ENCODE measurements around the gene BANP. TPM values are rescaled to one million over a fixed set of nuclear protein-coding genes. Genes with fewer than 3 reads are reported as not detected.
"Not testable (repeated sequence)": the region's sequence is repeated elsewhere in the genome, so short reads cannot be mapped to it uniquely, and the experiment has no call there.

Gene BANP
- total and polyA plus RNA-seq, 2 donors (not counting 1 experiment from before 2014, with no cell fraction given) = 9.3 to 31.0 TPM

DNA sequence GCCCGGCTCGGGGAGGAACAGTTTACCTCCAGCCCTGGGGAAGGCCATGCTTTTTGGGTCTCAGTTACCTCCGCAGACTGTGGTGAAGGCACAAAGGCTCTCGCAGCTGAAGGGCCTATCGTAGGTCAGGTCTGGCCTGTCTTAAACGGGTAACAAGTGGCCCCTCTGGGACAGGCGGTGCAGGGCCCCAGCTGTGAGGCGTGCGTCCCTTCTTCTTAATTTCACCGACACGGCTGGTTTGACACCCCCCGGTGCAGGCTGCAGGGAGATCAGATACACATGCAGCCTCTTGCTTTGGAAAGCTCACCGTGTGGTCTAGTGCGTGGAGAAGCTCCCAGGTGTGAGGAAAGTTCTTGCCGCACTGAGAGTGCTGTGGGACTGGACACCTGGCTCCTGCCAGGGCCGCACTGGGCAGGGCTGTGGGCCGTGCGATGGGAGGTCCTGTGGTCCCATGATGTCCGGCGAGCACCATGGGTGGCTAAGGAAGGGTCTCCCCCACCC lies 162.4 kb downstream of the BANP start:
- H3K4me2 ChIP-seq (ENCODE audit: extremely low read depth, insufficient read depth, low read length) = no peak overlapping the region
- TF ChIP-seq, protein P1, sequence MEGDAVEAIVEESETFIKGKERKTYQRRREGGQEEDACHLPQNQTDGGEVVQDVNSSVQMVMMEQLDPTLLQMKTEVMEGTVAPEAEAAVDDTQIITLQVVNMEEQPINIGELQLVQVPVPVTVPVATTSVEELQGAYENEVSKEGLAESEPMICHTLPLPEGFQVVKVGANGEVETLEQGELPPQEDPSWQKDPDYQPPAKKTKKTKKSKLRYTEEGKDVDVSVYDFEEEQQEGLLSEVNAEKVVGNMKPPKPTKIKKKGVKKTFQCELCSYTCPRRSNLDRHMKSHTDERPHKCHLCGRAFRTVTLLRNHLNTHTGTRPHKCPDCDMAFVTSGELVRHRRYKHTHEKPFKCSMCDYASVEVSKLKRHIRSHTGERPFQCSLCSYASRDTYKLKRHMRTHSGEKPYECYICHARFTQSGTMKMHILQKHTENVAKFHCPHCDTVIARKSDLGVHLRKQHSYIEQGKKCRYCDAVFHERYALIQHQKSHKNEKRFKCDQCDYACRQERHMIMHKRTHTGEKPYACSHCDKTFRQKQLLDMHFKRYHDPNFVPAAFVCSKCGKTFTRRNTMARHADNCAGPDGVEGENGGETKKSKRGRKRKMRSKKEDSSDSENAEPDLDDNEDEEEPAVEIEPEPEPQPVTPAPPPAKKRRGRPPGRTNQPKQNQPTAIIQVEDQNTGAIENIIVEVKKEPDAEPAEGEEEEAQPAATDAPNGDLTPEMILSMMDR (conservative IDR thresholded peaks at IDR 0.05 in 1 of 2, IDR thresholded peaks at IDR 0.05 in 1 of 2; ENCODE audit: low read depth in 1 of 2, low read length in 2 of 2) = no peak
- no peak for TF ChIP-seq EZH2 (IDR thresholded peaks at IDR 0.05; ENCODE audit: low read length, missing control alignments)

DNA sequence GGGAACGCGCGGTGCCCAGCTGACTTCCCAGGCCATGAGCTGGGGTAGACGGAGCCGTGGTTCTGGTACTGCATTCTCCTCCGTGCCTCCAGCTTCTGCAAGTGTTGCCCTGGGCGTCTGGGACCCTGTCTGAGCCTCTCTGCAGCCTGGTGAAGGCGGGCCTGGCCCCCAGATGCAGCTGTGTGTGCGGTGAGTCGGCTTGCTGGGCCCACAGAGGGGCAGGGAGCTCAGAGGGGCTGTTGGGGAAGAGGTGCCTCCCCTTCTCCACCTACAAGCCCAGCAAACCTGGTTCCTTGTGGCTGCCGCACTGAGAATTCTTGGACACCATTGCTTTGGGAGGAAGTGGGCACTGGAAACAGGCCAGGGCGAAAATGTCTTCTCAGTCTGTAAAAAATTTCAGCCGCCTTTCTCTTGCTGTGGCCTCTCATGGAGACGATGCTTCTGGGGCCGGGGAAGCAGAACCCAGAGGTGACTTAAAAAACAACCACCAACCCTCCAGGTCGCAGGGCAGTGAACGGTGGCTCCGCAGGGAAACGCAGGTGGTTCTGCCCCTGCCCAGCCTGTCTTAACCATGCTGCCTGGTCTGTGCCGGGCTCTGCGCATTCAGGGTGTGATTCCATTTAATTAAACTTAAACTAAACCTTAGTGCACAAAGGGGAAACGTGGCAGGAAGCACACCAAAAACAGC lies 163.5 kb downstream of the BANP start:
- not testable (repeated sequence) for H3K27me3 ChIP-seq (ENCODE audit: control insufficient read depth, insufficient read depth, low read length); H3K4me1 ChIP-seq (ENCODE audit: control insufficient read depth, extremely low read depth, insufficient read depth, low read length); H3K4me3 ChIP-seq (replicated peaks in 1 of 4; ENCODE audit: control extremely low read depth in 1 of 4, insufficient read depth in 1 of 4, low read depth in 3 of 4, low read length in 4 of 4); H3K4me2 ChIP-seq (ENCODE audit: extremely low read depth, insufficient read depth, low read length); H3K9me3 ChIP-seq (ENCODE audit: control insufficient read depth, insufficient read depth, low read depth, low read length); H3K79me2 ChIP-seq (ENCODE audit: control insufficient read depth, insufficient read depth, low read length); H4K20me1 ChIP-seq (ENCODE audit: control insufficient read depth, extremely low read depth, insufficient read depth, low read length); DNase-seq (ENCODE audit: low read depth in 2 of 2); H3K36me3 ChIP-seq (ENCODE audit: control insufficient read depth, insufficient read depth, low read length); H3K27ac ChIP-seq (ENCODE audit: insufficient read depth, low read length); H2AFZ ChIP-seq (ENCODE audit: low read length); H3K9ac ChIP-seq (ENCODE audit: insufficient read depth, low read length)

More for the DNA sequence above, 162.4 kb downstream of the BANP start:
- no peaks in the 10 kb centered on the region for H3K9me3 ChIP-seq (ENCODE audit: control insufficient read depth, insufficient read depth, low read depth, low read length)
- no peak overlapping the region for H3K9ac ChIP-seq (ENCODE audit: insufficient read depth, low read length)
- no peaks in the 10 kb centered on the region for H4K20me1 ChIP-seq (ENCODE audit: control insufficient read depth, extremely low read depth, insufficient read depth, low read length)
- no peaks in the 10 kb centered on the region for H3K4me1 ChIP-seq (ENCODE audit: control insufficient read depth, extremely low read depth, insufficient read depth, low read length)
- H3K79me2 ChIP-seq (ENCODE audit: control insufficient read depth, insufficient read depth, low read length) = no peaks in the 10 kb centered on the region
- H2AFZ ChIP-seq (ENCODE audit: low read length) = no peak overlapping the region
- H3K4me3 ChIP-seq (replicated peaks in 1 of 4; ENCODE audit: control extremely low read depth in 1 of 4, insufficient read depth in 1 of 4, low read depth in 3 of 4, low read length in 4 of 4) = no peak overlapping the region
- H3K36me3 ChIP-seq (ENCODE audit: control insufficient read depth, insufficient read depth, low read length) = no peaks in the 10 kb centered on the region
- DNase-seq (ENCODE audit: low read depth in 2 of 2) = no peak
- H3K27ac ChIP-seq (ENCODE audit: insufficient read depth, low read length) = no peak overlapping the region
- H3K27me3 ChIP-seq (ENCODE audit: control insufficient read depth, insufficient read depth, low read length) = peaks cover 7% of the 10 kb centered on the region

DNA sequence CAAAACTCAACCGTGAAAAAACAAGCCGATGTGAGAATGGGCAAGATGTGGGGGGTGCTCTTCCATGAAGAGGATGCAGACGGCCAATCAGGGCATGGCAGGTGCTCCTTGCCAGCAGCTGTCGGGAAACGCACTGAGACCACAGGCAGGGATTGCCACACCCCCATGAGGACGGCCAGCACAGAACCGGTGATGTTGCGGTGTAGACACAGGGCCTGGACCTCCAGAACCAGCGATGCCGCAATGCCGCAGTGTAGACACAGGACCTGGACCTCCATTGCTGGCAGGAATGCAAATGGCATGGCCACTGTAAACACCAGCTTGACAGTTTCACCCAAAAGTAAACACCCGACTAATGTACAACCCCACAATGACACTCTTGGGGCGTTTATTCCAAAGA lies 164.9 kb downstream of the BANP start:
- Histone ChIP-seq H4K20me1 (ENCODE audit: control insufficient read depth, extremely low read depth, insufficient read depth, low read length) (no peaks in the 10 kb centered on the region), H3K4me2 (ENCODE audit: extremely low read depth, insufficient read depth, low read length) (no peak overlapping the region), H3K27me3 (ENCODE audit: control insufficient read depth, insufficient read depth, low read length) (no peaks in the 10 kb centered on the region), H3K4me1 (ENCODE audit: control insufficient read depth, extremely low read depth, insufficient read depth, low read length) (peaks cover 4% of the 10 kb centered on the region), H3K9ac (ENCODE audit: insufficient read depth, low read length) (no peak overlapping the region), H3K36me3 (ENCODE audit: control insufficient read depth, insufficient read depth, low read length) (no peaks in the 10 kb centered on the region), H2AFZ (ENCODE audit: low read length) (no peak overlapping the region), H3K4me3 (replicated peaks in 1 of 4; ENCODE audit: control extremely low read depth in 1 of 4, insufficient read depth in 1 of 4, low read depth in 3 of 4, low read length in 4 of 4) (no peak overlapping the region), H3K79me2 (ENCODE audit: control insufficient read depth, insufficient read depth, low read length) (no peaks in the 10 kb centered on the region), H3K9me3 (ENCODE audit: control insufficient read depth, insufficient read depth, low read depth, low read length) (no peaks in the 10 kb centered on the region), H3K27ac (ENCODE audit: insufficient read depth, low read length) (no peak overlapping the region)
- DNase-seq (ENCODE audit: low read depth in 2 of 2) = no peak
- TF ChIP-seq EZH2 (IDR thresholded peaks at IDR 0.05; ENCODE audit: low read length, missing control alignments) = no peak
- TF ChIP-seq, protein P1 (conservative IDR thresholded peaks at IDR 0.05 in 1 of 2, IDR thresholded peaks at IDR 0.05 in 1 of 2; ENCODE audit: low read depth in 1 of 2, low read length in 2 of 2) = no peak

Data from fibroblast of lung (primary cell).